Measurements from ENCODE around the gene DEGS2.

The DEGS2 gene

GRCh38 chr14:100131181-100131580 is 28.3 kb downstream of the DEGS2 start:
- DNase-seq (ENCODE audit: low spot score in 2 of 2) = no peak
- Mint-ChIP-seq H3K27me3 (no peaks in the 10 kb centered on the region), H3K27ac (ENCODE audit: low read depth) (peak overlapping the region; percentile 71), H3K4me3 (no peak overlapping the region), H3K9me3 (no peaks in the 10 kb centered on the region), H3K4me1 (peaks cover 6% of the 10 kb centered on the region), H3K36me3 (ENCODE audit: insufficient read depth) (peaks cover 57% of the 10 kb centered on the region)
- ATAC-seq (replicated peaks; ENCODE audit: extremely low read depth, poor library complexity, severe bottlenecking) = no peak

- H3K9me3 Mint-ChIP-seq = no peaks in the 10 kb centered on the region
- H3K4me1 Mint-ChIP-seq = peaks cover 6% of the 10 kb centered on the region
- H3K36me3 Mint-ChIP-seq (ENCODE audit: insufficient read depth) = peaks cover 59% of the 10 kb centered on the region
- no peak overlapping the region for H3K4me3 Mint-ChIP-seq
- no peak for DNase-seq (ENCODE audit: low spot score in 2 of 2)
- H3K27ac Mint-ChIP-seq (ENCODE audit: low read depth) = no peak overlapping the region
- no peaks in the 10 kb centered on the region for H3K27me3 Mint-ChIP-seq
- ATAC-seq (replicated peaks; ENCODE audit: extremely low read depth, poor library complexity, severe bottlenecking) = no peak
These were observed 28.9 kb downstream of the DEGS2 start for GRCh38 chr14:100130521-100130920.

GRCh38 chr14:100129161-100129589 is 30.3 kb downstream of the DEGS2 start:
- Mint-ChIP-seq H3K36me3 (ENCODE audit: insufficient read depth) (peaks cover 60% of the 10 kb centered on the region), H3K27me3 (no peaks in the 10 kb centered on the region), H3K4me1 (peaks cover 11% of the 10 kb centered on the region), H3K27ac (ENCODE audit: low read depth) (peak overlapping the region; percentile 71), H3K4me3 (no peak overlapping the region), H3K9me3 (no peaks in the 10 kb centered on the region)
- DNase-seq (ENCODE audit: low spot score in 2 of 2) (no peak), ATAC-seq (replicated peaks; ENCODE audit: extremely low read depth, poor library complexity, severe bottlenecking) (no peak)

- no peak overlapping the region for H3K4me3 Mint-ChIP-seq
- H3K9me3 Mint-ChIP-seq = no peaks in the 10 kb centered on the region
- peaks cover 11% of the 10 kb centered on the region for H3K4me1 Mint-ChIP-seq
- H3K27ac Mint-ChIP-seq (ENCODE audit: low read depth) = no peak overlapping the region
- no peak for ATAC-seq (replicated peaks; ENCODE audit: extremely low read depth, poor library complexity, severe bottlenecking)
- H3K27me3 Mint-ChIP-seq = no peaks in the 10 kb centered on the region
- no peak for DNase-seq (ENCODE audit: low spot score in 2 of 2)
- peaks cover 57% of the 10 kb centered on the region for H3K36me3 Mint-ChIP-seq (ENCODE audit: insufficient read depth)
These were observed 30.8 kb downstream of the DEGS2 start for GRCh38 chr14:100128688-100129087.

GRCh38 chr14:100127853-100128455 is 31.5 kb downstream of the DEGS2 start:
- peaks cover 15% of the 10 kb centered on the region for H3K4me1 Mint-ChIP-seq
- H3K9me3 Mint-ChIP-seq = no peaks in the 10 kb centered on the region
- peaks cover 51% of the 10 kb centered on the region for H3K36me3 Mint-ChIP-seq (ENCODE audit: insufficient read depth)
- H3K27me3 Mint-ChIP-seq = no peaks in the 10 kb centered on the region
- DNase-seq (ENCODE audit: low spot score in 2 of 2) (no peak), ATAC-seq (replicated peaks; ENCODE audit: extremely low read depth, poor library complexity, severe bottlenecking) (no peak)
- H3K4me3 Mint-ChIP-seq = no peak overlapping the region
- H3K27ac Mint-ChIP-seq (ENCODE audit: low read depth) = peak overlapping the region; percentile 39

- peaks cover 47% of the 10 kb centered on the region for H3K36me3 Mint-ChIP-seq (ENCODE audit: insufficient read depth)
These were observed 33.0 kb downstream of the DEGS2 start for GRCh38 chr14:100126401-100126800.

GRCh38 chr14:100124551-100125088 is 34.8 kb downstream of the DEGS2 start:
- Mint-ChIP-seq H3K27ac (ENCODE audit: low read depth) (peak overlapping the region; percentile 89), H3K27me3 (no peaks in the 10 kb centered on the region), H3K4me3 (no peak overlapping the region), H3K9me3 (no peaks in the 10 kb centered on the region), H3K36me3 (ENCODE audit: insufficient read depth) (peaks cover 43% of the 10 kb centered on the region), H3K4me1 (peaks cover 25% of the 10 kb centered on the region)
- DNase-seq (ENCODE audit: low spot score in 2 of 2) (no peak), ATAC-seq (replicated peaks; ENCODE audit: extremely low read depth, poor library complexity, severe bottlenecking) (no peak)

More at GRCh38 chr14:100126401-100126800, 33.0 kb downstream of the DEGS2 start:
- H3K4me1 Mint-ChIP-seq = peaks cover 18% of the 10 kb centered on the region
- no peak overlapping the region for H3K27ac Mint-ChIP-seq (ENCODE audit: low read depth)
- H3K9me3 Mint-ChIP-seq = no peaks in the 10 kb centered on the region
- H3K4me3 Mint-ChIP-seq = no peak overlapping the region
- no peak for ATAC-seq (replicated peaks; ENCODE audit: extremely low read depth, poor library complexity, severe bottlenecking)
- DNase-seq (ENCODE audit: low spot score in 2 of 2) = no peak
- H3K27me3 Mint-ChIP-seq = no peaks in the 10 kb centered on the region

GRCh38 chr14:100123618-100124017 is 35.8 kb downstream of the DEGS2 start:
- no peak for DNase-seq (ENCODE audit: low spot score in 2 of 2)
- Mint-ChIP-seq H3K27me3 (no peaks in the 10 kb centered on the region), H3K9me3 (no peaks in the 10 kb centered on the region), H3K4me1 (peaks cover 35% of the 10 kb centered on the region), H3K4me3 (no peak overlapping the region), H3K27ac (ENCODE audit: low read depth) (peak overlapping the region; percentile 16), H3K36me3 (ENCODE audit: insufficient read depth) (peaks cover 46% of the 10 kb centered on the region)
- ATAC-seq (replicated peaks; ENCODE audit: extremely low read depth, poor library complexity, severe bottlenecking) = no peak

- DNase-seq (ENCODE audit: low spot score in 2 of 2) (no peak), ATAC-seq (replicated peaks; ENCODE audit: extremely low read depth, poor library complexity, severe bottlenecking) (peak; percentile 14)
- H3K9me3 Mint-ChIP-seq = no peaks in the 10 kb centered on the region
- peaks cover 43% of the 10 kb centered on the region for H3K4me1 Mint-ChIP-seq
- peaks cover 50% of the 10 kb centered on the region for H3K36me3 Mint-ChIP-seq (ENCODE audit: insufficient read depth)
- H3K27me3 Mint-ChIP-seq = no peaks in the 10 kb centered on the region
- no peak overlapping the region for H3K4me3 Mint-ChIP-seq
- no peak overlapping the region for H3K27ac Mint-ChIP-seq (ENCODE audit: low read depth)
These were observed 36.8 kb downstream of the DEGS2 start for GRCh38 chr14:100122481-100123223.

- peaks cover 44% of the 10 kb centered on the region for H3K36me3 Mint-ChIP-seq (ENCODE audit: insufficient read depth)
- no peaks in the 10 kb centered on the region for H3K27me3 Mint-ChIP-seq
- no peaks in the 10 kb centered on the region for H3K9me3 Mint-ChIP-seq
- H3K4me1 Mint-ChIP-seq = peaks cover 45% of the 10 kb centered on the region
- no peak overlapping the region for H3K27ac Mint-ChIP-seq (ENCODE audit: low read depth)
- ATAC-seq (replicated peaks; ENCODE audit: extremely low read depth, poor library complexity, severe bottlenecking) (no peak), DNase-seq (ENCODE audit: low spot score in 2 of 2) (no peak)
- H3K4me3 Mint-ChIP-seq = no peak overlapping the region
These were observed 37.6 kb downstream of the DEGS2 start for GRCh38 chr14:100121643-100122480.

- Mint-ChIP-seq H3K4me3 (no peak overlapping the region), H3K4me1 (peaks cover 55% of the 10 kb centered on the region), H3K9me3 (no peaks in the 10 kb centered on the region), H3K27ac (ENCODE audit: low read depth) (peak overlapping the region; percentile 83), H3K36me3 (ENCODE audit: insufficient read depth) (peaks cover 43% of the 10 kb centered on the region), H3K27me3 (no peaks in the 10 kb centered on the region)
- DNase-seq (ENCODE audit: low spot score in 2 of 2) (no peak), ATAC-seq (replicated peaks; ENCODE audit: extremely low read depth, poor library complexity, severe bottlenecking) (no peak)
These were observed 38.7 kb downstream of the DEGS2 start for GRCh38 chr14:100120522-100121269.

GRCh38 chr14:100119251-100119650 is 40.2 kb downstream of the DEGS2 start:
- no peak for ATAC-seq (replicated peaks; ENCODE audit: extremely low read depth, poor library complexity, severe bottlenecking)
- H3K4me3 Mint-ChIP-seq = no peak overlapping the region
- peak overlapping the region; percentile 51 for H3K27ac Mint-ChIP-seq (ENCODE audit: low read depth)
- H3K4me1 Mint-ChIP-seq = peaks cover 54% of the 10 kb centered on the region
- no peaks in the 10 kb centered on the region for H3K9me3 Mint-ChIP-seq
- DNase-seq (ENCODE audit: low spot score in 2 of 2) = no peak
- no peaks in the 10 kb centered on the region for H3K27me3 Mint-ChIP-seq
- H3K36me3 Mint-ChIP-seq (ENCODE audit: insufficient read depth) = peaks cover 36% of the 10 kb centered on the region
